HUES64 (cell line): Measurements from ENCODE around the gene LMO7.
"Not testable (repeated sequence)": the region's sequence is repeated elsewhere in the genome, so short reads cannot be mapped to it uniquely, and the experiment has no call there.

Experiments
- H3K27ac ChIP-seq: 2 replicates; pipeline ENCODE4 v1.7.0; 2013; ENCODE audit warnings: low read depth, low read length, inconsistent platforms
- H3K27me3 ChIP-seq: 2 replicates; pipeline ENCODE4 v1.6.1; 2013; ENCODE audit warnings: mild to moderate bottlenecking, low read length; ENCODE audit not compliant: insufficient read depth
- H3K36me3 ChIP-seq: 2 replicates; pipeline ENCODE4 v1.6.1; 2013; ENCODE audit warnings: mild to moderate bottlenecking, low read length; ENCODE audit not compliant: insufficient read depth
- H3K4me1 ChIP-seq: 2 replicates; pipeline ENCODE4 v1.6.1; 2013; ENCODE audit warnings: mild to moderate bottlenecking, low read length, moderate library complexity; ENCODE audit not compliant: insufficient read depth
- H3K4me3 ChIP-seq: 2 replicates; pipeline ENCODE4 v1.5.1; 2013; ENCODE audit warnings: mild to moderate bottlenecking, low read length, moderate library complexity
- H3K9ac ChIP-seq: 2 replicates; pipeline ENCODE4 v1.6.1; 2013; ENCODE audit warnings: mild to moderate bottlenecking, low read depth, low read length
- H3K9me3 ChIP-seq: 2 replicates; pipeline ENCODE4 v1.6.1; 2013; ENCODE audit warnings: low read depth, low read length; ENCODE audit not compliant: insufficient read depth
- WGBS: fragments of 150-250, 120-280 bp; methylation state at CpG from one replicate; pipeline ENCODE4 v1.1.7; 2013; ENCODE audit warnings: missing lambda C conversion rate; 5-methylcytosine and 5-hydroxymethylcytosine counted together

The LMO7 gene

GRCh38 chr13:75717525-75717924, 81.4 kb downstream of the LMO7 start:
- Histone ChIP-seq H3K27ac (no peak overlapping the region), H3K4me1 (no peaks in the 10 kb centered on the region), H3K9me3 (no peaks in the 10 kb centered on the region), H3K27me3 (no peaks in the 10 kb centered on the region), H3K4me3 (no peak overlapping the region), H3K36me3 (no peaks in the 10 kb centered on the region), H3K9ac (no peak overlapping the region)
- 70% methylated on average over 2 of the region's 2 CpGs for WGBS

- Histone ChIP-seq H3K4me3 (no peak overlapping the region), H3K27ac (no peak overlapping the region), H3K4me1 (no peaks in the 10 kb centered on the region), H3K9me3 (no peaks in the 10 kb centered on the region), H3K36me3 (no peaks in the 10 kb centered on the region), H3K9ac (no peak overlapping the region), H3K27me3 (no peaks in the 10 kb centered on the region)
- WGBS: 69% methylated on average over 2 of the region's 2 CpGs
Measured at GRCh38 chr13:75721307-75721706, 85.2 kb downstream of the LMO7 start.

- Histone ChIP-seq H3K9me3 (no peaks in the 10 kb centered on the region), H3K36me3 (no peaks in the 10 kb centered on the region), H3K9ac (no peak overlapping the region), H3K27me3 (no peaks in the 10 kb centered on the region), H3K27ac (no peak overlapping the region), H3K4me3 (no peak overlapping the region), H3K4me1 (no peaks in the 10 kb centered on the region)
Measured at GRCh38 chr13:75723901-75724300, 87.8 kb downstream of the LMO7 start.

- Histone ChIP-seq H3K27ac (no peak overlapping the region), H3K27me3 (no peaks in the 10 kb centered on the region), H3K4me1 (no peaks in the 10 kb centered on the region), H3K9me3 (no peaks in the 10 kb centered on the region), H3K4me3 (no peak overlapping the region), H3K36me3 (no peaks in the 10 kb centered on the region), H3K9ac (no peak overlapping the region)
- WGBS: 84% methylated on average over 3 of the region's 3 CpGs
Measured at GRCh38 chr13:75724752-75725517, 88.8 kb downstream of the LMO7 start.

GRCh38 chr13:75725736-75726135, 89.6 kb downstream of the LMO7 start:
- no peak overlapping the region for H3K27ac ChIP-seq
- H3K9me3 ChIP-seq: no peaks in the 10 kb centered on the region
- no peak overlapping the region for H3K9ac ChIP-seq
- H3K4me1 ChIP-seq: no peaks in the 10 kb centered on the region
- H3K27me3 ChIP-seq: no peaks in the 10 kb centered on the region
- H3K36me3 ChIP-seq: no peaks in the 10 kb centered on the region
- H3K4me3 ChIP-seq: no peak overlapping the region

- H3K9me3 ChIP-seq: no peaks in the 10 kb centered on the region
Measured at GRCh38 chr13:75726306-75726705, 90.2 kb downstream of the LMO7 start.

GRCh38 chr13:75733113-75733512, 97.0 kb downstream of the LMO7 start:
- H3K9me3 ChIP-seq: peaks cover 15% of the 10 kb centered on the region
- H3K4me3 ChIP-seq, H3K36me3 ChIP-seq, H3K27ac ChIP-seq, H3K27me3 ChIP-seq, H3K9ac ChIP-seq, H3K4me1 ChIP-seq: not testable (repeated sequence)
- 94% methylated on average over 9 of the region's 11 CpGs for WGBS

More at GRCh38 chr13:75726306-75726705, 90.2 kb downstream of the LMO7 start:
- 95% methylated on average over 2 of the region's 2 CpGs for WGBS
- Histone ChIP-seq H3K9ac (no peak overlapping the region), H3K27ac (no peak overlapping the region), H3K36me3 (no peaks in the 10 kb centered on the region), H3K4me3 (no peak overlapping the region), H3K4me1 (no peaks in the 10 kb centered on the region), H3K27me3 (no peaks in the 10 kb centered on the region)

GRCh38 chr13:75736173-75736572, 100.0 kb downstream of the LMO7 start:
- H3K9ac ChIP-seq: no peak overlapping the region
- WGBS: 94% methylated on average over 3 of the region's 3 CpGs
- peaks cover 15% of the 10 kb centered on the region for H3K9me3 ChIP-seq
- H3K27ac ChIP-seq: no peak overlapping the region
- H3K4me3 ChIP-seq: no peak overlapping the region
- no peaks in the 10 kb centered on the region for H3K4me1 ChIP-seq
- H3K36me3 ChIP-seq: 0 out of 2 replicates have a peak, but pooled peaks cover 4% of the 10 kb centered on the region
- H3K27me3 ChIP-seq: no peaks in the 10 kb centered on the region

- H3K4me3 ChIP-seq: no peak overlapping the region
- WGBS: 100% methylated on average over 1 of the region's 1 CpG
- no peaks in the 10 kb centered on the region for H3K27me3 ChIP-seq
- H3K9me3 ChIP-seq: peaks cover 8% of the 10 kb centered on the region
- no peaks in the 10 kb centered on the region for H3K4me1 ChIP-seq
- H3K27ac ChIP-seq: no peak overlapping the region
- no peak overlapping the region for H3K9ac ChIP-seq
- H3K36me3 ChIP-seq: 0 out of 2 replicates have a peak, but pooled peaks cover 2% of the 10 kb centered on the region
Measured at GRCh38 chr13:75738841-75739240, 102.7 kb downstream of the LMO7 start.

GRCh38 chr13:75739244-75739868, 103.2 kb downstream of the LMO7 start:
- Histone ChIP-seq H3K27me3 (no peaks in the 10 kb centered on the region), H3K4me1 (no peaks in the 10 kb centered on the region), H3K27ac (no peak overlapping the region), H3K4me3 (no peak overlapping the region), H3K36me3 (no peaks in the 10 kb centered on the region), H3K9ac (no peak overlapping the region), H3K9me3 (0 out of 2 replicates have a peak, but pooled peaks cover 3% of the 10 kb centered on the region)
- WGBS: 100% methylated on average over 2 of the region's 2 CpGs

GRCh38 chr13:75740031-75740430, 103.9 kb downstream of the LMO7 start:
- Histone ChIP-seq H3K36me3 (no peaks in the 10 kb centered on the region), H3K27me3 (no peaks in the 10 kb centered on the region), H3K9me3 (no peaks in the 10 kb centered on the region), H3K9ac (no peak overlapping the region), H3K4me3 (no peak overlapping the region), H3K27ac (no peak overlapping the region), H3K4me1 (no peaks in the 10 kb centered on the region)
- WGBS: 92% methylated on average over 4 of the region's 4 CpGs
